AG08395 (cell line): Measurements from ENCODE around the gene ZNF862.

Source experiments
- DNase-seq: peaks from one replicate; pipeline ENCODE4 v3.0.0; 2012; ENCODE audit warnings: mixed read lengths, low spot score

The ZNF862 gene

DNA sequence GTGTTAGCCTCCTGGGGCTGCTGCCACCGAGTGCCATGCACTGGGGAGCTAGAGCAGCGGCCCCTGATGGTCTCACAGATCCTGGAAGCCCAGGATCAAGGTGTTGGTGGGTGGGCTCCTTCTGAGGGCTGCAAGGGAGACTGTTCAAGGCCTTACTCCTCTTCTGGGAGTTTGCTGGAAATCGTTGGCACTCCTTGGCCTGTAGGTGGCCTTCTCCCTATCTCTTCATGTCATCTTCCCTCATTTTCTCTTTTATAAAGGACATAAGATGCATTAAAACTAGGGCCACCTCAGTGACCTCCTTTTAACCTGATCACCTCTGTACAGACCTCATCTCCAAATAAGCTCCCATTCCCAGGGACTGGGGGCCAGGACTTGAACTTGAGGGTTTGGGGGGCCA is 27.0 kb upstream of the ZNF862 start:
- no peak for DNase-seq

DNA sequence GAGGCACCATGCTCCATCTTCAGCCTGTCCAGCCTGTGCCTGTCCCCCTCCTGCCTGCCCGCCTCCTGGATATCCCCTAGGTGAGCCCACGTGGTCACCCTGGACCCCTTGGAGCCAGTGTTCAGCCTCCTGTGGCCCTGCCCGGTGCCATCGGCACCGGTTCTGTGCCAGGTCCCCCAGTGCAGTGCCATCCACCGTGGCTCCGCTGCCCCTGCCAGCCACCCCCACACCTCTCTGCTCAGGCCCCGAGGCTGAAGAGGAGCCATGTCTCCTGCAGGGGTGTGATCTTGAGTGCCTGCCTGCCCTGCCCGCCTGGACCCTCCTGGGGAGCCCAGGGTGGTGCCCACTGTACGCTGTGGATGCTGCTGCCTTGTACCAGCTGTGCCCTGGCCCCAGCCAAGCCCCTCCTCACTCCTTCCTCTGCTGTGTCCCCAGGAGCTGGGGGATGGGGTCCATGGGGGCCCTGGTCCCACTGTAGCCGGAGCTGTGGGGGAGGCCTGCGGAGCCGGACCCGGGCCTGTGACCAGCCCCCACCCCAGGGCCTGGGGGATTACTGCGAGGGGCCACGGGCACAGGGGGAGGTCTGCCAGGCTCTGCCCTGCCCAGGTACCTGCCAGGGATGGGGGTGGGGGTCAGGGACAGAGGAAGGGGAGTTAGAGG is 26.2 kb upstream of the ZNF862 start:
- DNase-seq, result no peak

DNA sequence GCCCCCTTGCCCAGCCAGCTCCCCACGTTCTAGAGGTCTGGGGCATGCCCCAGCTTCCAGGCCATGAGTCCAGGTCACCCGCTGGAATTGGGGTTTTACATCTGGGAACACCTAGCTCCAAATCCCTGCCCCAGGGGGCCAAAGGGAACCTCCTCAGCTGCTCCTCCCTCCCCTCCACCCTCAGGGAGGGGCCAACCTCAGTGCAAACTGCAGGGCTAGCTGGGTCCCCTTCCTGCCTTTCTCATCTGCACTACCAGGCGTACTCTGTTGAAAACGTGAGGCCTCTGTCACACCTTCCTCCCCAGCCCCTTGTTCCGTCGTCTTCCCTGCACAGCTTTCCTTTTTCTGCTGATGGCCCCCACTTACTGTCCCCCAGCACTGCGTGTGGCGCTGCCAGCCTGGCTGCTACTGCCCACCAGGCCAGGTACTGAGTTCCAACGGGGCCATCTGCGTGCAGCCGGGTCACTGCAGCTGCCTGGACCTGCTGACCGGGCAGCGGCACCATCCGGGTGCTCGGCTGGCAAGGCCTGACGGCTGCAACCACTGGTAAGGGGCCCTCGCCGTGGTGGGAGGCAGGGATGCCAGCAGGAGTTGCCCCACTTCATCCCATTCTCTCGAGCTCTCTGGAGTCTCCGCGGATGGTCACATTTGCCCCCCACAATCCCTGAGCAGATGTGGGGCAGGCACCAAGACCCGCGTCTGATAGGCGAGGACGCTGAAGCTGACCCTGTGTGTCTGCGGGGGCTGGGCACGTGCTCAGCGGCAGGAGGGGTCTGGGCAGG is 24.7 kb upstream of the ZNF862 start:
- no peak for DNase-seq

DNA sequence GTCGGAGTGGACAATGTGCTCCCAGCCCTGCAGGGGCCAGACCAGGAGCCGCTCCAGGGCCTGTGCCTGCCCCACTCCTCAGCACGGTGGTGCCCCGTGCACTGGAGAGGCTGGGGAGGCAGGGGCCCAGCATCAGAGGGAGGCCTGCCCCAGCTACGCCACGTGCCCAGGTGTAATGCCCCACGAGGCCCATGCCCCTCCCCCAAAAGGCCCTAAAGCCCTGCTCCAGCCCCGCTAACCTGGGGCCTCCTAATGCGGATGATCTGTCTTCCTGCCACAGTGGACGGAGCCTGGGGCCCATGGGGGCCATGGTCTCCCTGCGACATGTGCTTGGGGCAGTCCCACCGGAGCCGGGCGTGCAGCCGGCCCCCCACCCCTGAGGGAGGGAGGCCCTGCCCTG is 23.7 kb upstream of the ZNF862 start:
- DNase-seq, result no peak

DNA sequence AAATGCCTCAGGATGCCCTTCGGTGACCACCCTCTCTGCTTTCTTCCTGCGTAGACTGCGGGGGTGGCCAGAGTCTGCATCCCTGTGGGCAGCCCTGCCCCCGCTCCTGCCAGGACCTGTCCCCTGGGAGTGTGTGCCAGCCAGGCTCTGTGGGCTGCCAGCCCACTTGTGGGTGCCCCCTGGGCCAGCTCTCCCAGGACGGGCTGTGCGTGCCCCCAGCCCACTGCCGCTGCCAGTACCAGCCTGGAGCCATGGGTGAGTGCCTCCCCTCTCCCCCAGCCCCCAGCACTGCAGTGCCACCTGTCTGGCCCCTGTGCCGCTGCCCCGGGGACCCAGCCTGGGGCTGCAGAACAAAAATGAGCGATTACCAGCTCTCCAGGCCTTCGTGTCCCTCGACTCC is 23.1 kb upstream of the ZNF862 start:
- no peak for DNase-seq

DNA sequence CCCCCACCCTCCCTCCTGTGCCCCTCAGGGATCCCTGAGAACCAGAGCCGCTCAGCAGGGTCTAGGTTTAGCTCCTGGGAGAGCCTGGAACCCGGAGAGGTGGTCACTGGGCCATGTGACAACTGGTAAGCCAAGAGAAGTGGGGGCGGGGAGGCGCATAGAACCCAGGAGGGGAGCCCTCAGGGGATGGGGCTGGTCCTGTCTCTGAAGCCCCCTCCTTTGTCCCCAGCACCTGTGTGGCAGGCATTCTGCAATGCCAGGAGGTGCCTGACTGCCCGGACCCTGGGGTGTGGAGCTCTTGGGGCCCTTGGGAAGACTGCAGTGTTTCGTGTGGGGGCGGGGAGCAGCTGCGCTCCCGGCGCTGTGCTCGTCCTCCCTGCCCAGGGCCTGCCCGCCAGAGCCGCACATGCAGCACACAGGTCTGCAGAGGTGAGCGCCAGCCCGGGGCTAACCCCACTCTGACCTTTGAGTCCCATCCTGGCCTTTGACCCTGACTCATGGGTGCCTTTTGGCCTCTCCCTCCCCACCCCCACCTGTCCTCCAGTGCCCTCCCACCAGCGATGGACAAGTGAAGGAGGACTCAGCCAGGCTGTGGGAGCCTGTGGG is 22.4 kb upstream of the ZNF862 start:
- no peak for DNase-seq

DNA sequence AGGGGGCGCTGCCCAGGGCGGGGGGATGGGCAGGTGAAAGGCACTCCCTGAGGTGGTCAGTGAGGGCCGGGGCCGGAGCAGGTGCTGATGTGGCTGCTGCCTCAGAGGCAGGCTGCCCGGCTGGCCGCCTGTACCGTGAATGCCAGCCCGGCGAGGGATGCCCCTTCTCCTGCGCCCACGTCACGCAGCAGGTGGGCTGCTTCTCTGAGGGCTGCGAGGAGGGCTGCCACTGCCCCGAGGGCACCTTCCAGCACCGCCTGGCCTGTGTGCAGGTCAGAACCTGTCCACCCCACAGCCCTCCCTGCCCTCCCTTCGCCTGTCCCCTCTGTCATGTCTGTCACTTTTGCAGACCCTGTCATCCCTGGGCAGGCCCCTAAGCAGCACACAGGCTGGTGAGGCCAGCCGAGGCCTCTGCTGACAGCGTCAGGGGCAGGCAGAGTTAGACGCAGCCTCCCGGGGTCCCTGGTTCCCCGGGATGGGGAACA is 21.9 kb upstream of the ZNF862 start:
- DNase-seq, result no peak

DNA sequence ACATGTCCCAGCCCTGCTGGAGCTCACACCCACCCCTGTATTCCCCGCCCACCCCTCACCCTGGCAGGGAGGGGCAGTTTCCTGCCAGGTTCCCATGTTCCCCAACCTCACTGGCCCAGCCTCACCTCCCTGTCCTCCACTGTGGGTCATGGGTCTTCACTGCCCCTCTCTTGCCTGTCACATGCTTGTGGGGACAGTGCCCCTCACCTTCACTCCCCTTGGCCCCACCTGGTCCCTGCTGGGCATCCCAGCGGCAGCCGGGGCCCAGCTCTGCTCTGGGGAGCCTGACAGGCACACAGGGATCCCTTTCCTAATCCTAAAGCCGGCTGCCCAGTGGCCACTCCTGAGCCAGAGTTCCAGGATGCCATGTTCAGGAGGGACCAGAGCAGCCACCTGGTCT is 21.4 kb upstream of the ZNF862 start:
- DNase-seq, result no peak

DNA sequence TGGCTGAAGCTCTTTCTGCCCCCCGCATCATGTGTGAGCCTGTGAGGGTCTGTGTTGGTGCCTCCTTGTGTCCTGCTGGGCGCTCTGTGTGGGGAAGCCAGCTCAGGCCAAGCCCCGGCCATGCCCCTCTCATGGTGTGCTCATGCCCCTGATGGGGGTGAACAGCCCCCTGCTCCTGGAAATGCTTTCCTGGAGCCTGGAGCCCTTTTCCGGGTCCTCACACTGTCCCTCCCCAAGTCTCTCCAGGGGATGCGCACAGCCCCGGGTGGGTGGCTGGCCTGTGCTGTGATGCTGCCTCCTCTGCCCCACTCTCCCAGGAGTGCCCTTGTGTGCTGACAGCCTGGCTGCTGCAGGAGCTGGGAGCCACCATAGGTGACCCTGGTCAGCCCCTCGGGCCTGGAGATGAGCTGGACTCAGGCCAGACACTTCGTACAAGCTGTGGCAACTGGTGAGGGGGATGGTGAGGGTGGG is 20.8 kb upstream of the ZNF862 start:
- DNase-seq, result no peak

DNA sequence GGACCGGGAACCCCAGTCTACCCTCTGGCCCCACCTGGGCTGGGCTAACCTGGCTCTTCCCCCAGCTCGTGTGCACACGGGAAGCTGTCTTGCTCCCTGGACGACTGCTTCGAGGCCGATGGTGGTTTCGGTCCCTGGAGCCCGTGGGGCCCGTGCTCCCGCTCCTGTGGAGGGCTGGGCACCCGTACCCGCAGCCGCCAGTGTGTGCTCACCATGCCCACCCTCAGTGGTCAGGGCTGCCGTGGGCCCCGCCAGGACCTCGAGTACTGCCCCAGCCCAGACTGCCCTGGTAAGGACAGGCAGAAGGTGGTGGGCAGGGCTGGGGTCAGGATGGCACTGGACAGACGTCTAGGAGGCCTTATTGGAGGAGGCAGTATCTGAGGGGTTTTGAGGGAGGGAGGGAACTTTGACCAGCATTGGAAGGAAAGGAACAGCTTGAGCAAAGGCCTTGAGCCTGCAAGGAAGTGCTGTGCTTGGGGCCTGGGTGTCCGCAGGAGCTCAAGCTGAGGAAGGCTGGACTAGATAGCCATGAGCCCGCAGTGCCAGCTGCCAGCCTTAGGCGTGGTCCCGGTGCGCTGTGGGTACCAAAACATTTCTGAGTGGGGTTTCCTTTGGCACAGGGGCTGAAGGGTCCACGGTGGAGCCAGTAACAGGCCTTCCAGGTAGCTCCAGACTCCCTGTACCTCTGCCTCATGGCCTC is 20.2 kb upstream of the ZNF862 start:
- no peak for DNase-seq

DNA sequence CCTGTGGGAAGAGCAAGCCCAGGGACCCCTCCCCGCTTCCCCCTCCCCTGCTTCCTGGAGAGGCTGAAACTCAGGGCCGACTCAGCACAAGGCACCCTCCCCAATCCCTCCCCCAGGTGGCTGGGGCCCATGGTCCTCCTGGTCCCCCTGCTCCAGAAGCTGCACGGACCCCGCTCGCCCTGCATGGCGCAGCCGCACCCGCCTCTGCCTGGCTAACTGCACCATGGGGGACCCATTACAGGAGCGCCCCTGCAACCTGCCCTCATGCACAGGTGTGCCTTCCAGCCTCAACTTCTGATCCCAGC is 19.7 kb upstream of the ZNF862 start:
- DNase-seq, result no peak

DNA sequence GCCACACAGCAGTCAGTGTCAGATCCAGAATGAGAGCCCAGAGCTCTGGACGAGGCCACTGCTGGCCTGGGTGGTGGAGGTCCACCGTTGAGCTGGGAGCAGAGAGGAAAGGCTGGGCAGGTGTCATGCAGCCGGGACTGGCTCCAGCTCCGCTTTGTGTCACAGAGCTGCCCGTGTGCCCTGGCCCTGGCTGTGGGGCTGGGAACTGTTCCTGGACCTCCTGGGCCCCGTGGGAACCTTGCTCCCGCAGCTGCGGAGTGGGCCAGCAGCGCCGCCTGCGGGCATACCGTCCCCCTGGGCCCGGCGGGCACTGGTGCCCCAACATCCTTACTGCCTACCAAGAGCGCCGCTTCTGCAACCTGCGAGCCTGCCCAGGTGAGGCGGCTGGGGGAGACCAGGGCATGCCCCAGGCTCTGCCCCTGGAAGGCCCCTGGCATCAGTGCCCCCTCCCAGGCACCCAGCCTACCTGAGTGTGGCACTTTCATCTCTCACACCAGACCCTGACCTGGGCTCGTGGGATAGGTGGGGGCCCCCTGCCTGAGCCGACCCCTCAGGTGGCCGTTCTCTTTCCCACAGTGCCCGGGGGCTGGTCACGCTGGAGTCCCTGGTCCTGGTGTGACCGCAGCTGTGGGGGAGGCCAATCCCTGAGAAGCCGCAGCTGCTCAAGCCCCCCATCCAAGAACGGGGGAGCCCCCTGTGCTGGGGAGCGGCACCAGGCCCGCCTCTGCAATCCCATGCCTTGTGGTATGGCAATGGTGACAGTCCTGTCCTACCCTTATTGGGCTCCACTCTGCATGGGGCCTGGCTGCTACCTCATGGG is 18.8 kb upstream of the ZNF862 start:
- no peak for DNase-seq

DNA sequence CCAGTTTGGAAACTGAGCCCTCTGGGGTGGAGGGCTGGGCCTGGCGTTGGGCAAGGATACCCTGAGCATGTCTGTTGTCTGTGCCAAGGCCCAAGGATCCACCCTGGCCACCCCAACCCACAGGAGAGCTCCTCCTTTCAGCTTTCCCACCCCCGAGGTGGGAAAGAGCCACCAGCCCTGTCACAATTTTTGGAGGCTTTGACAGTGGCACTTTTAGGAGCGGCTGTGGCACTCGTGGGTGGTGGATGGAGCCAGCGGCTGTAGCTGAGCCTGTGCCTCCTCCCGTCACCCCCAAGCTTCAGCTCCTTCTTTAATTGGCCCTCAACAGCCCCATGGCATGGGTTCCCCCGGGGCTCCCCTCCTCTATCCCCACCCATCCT is 18.2 kb upstream of the ZNF862 start:
- no peak for DNase-seq

DNA sequence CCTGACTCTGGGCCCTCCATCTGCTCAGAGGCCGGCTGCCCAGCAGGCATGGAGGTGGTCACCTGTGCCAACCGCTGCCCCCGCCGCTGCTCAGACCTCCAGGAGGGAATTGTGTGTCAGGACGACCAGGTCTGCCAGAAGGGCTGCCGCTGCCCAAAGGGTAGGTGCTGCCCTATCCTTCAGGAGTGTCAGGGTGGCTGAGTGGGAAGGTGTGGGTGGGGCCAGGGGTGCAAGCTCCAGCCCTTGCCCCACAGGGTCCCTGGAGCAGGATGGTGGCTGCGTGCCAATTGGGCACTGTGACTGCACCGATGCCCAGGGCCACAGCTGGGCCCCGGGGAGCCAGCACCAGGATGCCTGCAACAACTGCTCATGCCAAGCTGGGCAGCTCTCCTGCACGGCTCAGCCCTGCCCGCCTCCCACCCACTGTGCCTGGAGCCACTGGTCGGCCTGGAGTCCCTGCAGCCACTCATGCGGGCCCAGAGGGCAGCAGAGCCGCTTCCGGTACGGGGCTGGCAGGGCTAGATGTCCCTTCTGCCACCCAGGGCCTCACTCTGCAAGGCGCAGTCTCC is 17.5 kb upstream of the ZNF862 start:
- no peak for DNase-seq

DNA sequence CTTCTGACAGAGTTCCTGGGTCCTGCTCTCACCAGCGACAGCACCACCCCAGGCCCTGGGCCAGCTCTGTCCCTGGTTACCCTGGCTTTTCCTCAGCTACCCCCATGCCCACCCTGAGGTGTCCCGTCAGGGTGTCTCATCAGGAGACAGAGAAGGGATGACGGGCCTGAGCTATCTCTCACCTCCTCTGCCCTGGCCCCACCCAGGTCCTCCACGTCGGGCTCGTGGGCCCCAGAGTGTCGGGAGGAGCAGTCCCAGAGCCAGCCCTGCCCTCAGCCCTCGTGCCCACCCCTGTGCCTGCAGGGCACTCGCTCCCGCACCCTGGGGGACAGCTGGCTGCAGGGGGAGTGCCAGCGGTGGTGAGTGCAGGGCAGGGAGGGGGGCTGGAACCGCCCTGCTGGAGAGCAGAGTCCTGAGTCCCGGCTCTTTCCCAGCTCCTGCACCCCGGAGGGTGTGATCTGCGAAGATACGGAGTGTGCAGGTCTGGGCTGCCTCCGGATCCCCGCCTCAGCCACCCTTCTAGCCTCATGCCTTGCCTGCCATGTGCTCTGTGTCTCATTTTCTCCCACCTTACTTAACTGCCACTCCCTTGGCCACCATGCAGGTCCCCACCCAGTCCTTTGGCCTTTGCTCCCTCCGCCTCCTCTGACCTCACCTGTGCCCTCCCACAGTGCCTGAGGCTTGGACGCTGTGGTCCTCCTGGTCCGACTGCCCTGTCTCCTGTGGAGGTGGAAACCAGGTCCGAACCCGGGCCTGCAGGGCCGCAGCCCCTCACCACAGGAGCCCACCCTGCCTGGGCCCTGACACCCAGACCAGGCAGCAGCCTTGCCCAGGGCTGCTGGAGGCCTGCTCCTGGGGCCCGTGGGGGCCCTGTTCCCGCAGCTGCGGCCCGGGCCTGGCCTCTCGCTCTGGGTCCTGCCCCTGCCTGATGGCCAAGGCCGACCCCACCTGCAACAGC is 16.7 kb upstream of the ZNF862 start:
- DNase-seq, result no peak

DNA sequence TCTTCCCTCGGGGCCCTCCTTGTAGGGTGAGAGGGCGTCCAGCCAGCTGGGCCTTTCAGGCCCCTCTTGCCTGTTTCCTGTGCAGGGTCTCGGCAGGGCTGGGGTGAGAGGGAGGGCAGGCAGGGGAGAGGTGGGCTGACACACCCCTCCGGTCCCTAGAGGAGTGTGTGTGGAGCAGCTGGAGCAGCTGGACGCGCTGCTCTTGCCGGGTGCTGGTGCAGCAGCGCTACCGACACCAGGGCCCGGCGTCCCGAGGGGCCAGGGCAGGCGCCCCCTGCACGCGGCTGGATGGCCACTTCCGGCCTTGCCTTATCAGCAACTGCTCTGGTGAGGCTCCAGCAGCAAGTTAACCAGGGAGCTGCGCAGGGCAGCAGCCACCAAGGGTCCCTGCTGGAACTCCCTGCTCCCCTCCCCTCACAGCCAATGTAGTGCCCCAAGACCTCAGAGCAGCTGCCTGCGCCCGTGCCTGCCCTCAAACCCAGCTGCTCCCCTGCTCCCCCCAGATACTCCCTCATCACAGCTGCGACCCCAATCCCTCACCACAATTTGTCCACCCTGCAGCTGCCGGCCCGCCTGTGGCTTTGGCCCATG is 15.7 kb upstream of the ZNF862 start:
- DNase-seq, result no peak

DNA sequence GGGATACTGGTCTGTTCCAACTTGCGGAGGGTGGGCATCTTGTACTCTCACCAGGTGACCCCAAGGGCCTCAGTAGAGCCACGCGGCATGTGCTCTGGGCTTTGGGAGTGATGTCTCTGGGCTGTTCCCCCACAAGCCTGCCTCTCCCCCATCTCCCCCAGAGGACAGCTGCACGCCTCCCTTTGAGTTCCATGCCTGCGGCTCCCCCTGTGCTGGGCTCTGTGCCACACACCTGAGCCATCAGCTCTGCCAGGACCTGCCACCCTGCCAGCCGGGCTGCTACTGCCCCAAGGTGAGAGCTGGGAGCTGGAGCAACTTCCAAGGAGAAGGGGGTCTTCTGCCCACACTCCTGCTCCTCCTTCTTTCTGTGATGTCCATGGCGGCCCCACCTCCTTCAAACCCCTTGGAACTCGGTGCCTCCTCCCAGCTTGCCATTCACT is 15.0 kb upstream of the ZNF862 start:
- DNase-seq, result no peak

DNA sequence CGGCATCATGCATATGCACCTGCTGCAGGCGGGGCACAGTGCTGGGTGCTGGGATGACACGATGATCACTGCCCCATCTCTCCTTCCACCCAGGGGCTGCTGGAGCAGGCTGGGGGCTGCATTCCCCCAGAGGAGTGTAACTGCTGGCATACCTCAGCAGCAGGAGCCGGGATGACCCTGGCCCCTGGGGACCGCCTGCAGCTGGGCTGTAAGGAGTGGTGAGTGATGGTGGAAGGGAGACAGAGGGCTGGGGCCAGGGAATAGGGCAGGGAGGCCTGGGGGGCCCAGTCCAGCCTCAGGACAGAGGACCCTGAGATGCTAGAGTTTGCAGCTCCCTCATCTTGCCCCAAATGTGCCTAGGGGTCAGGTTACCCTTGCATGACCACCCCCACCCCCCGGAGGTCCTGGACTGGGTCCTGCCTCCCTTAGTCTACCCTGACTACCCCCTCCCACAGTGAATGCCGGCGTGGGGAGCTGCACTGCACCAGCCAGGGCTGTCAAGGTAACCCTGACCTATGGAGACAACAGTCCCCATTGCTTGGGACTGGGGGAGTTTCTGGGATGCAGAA is 14.5 kb upstream of the ZNF862 start:
- no peak for DNase-seq

DNA sequence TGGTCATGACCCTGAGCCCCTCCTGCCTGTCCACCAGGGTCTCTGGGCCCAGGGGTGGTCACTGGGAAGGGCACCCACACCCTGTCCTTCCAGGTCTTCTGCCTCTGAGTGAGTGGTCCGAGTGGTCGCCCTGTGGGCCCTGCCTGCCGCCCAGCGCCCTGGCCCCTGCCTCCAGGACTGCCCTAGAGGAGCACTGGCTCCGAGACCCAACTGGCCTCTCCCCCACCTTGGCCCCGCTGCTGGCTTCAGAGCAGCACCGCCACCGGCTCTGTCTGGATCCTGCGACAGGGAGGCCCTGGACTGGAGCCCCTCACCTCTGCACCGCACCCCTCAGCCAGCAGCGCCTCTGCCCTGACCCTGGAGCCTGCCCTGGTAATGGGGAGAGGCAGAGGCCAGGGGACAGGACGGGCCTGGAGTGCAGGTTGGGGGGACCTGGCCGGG is 13.9 kb upstream of the ZNF862 start:
- DNase-seq, result no peak
